Amniotic epithelial cell (primary cell): ENCODE results near the gene COL27A1.
"Not testable (repeated sequence)": the region's sequence is repeated elsewhere in the genome, so short reads cannot be mapped to it uniquely, and the experiment has no call there.

Experiments used
- DNase-seq: peaks from one replicate; pipeline ENCODE4 v3.0.0-alpha.2; 2010; ENCODE audit warnings: low read depth

COL27A1 gene

DNA sequence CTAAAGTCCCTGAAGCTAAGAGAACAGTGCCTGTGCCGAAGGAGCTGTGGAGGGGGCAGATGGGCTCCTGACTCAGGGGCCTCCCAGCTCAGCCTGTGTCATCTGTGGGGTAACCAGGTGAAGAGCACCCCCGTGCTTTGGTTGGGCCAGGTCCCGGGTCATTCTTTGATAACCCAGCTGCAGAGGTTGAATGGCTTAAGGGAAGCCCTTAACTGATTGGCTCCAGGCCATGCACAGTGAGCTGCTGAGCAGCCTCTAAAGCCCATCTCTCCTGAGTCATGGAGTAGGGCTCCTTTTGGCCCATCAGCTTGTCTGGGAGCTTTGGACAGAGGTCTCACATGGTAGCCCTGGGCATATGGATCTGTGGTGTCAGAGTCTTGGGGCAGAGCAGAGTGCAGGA, 28.7 kb downstream of the COL27A1 start:
- DNase-seq, result peak; percentile 85

DNA sequence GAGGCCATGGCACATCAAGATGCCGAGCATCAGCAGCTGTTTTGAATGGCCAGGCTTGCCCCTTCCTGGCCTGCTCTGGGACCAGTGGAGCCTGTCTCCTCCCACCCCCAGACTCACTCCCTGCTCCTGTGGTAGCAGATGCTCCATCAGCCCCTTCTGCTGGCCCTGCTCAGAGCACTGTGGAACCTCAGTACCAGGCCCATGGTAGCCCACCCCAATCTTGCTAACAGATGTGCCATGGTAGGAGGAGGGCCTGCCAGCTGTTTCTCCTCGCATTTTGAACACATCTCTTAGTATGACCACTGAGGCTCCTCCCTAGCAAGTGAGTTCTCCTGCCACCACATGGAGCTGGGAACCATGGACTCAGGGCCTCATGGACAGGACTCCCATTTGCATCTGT, 29.5 kb downstream of the COL27A1 start:
- no peak for DNase-seq

DNA sequence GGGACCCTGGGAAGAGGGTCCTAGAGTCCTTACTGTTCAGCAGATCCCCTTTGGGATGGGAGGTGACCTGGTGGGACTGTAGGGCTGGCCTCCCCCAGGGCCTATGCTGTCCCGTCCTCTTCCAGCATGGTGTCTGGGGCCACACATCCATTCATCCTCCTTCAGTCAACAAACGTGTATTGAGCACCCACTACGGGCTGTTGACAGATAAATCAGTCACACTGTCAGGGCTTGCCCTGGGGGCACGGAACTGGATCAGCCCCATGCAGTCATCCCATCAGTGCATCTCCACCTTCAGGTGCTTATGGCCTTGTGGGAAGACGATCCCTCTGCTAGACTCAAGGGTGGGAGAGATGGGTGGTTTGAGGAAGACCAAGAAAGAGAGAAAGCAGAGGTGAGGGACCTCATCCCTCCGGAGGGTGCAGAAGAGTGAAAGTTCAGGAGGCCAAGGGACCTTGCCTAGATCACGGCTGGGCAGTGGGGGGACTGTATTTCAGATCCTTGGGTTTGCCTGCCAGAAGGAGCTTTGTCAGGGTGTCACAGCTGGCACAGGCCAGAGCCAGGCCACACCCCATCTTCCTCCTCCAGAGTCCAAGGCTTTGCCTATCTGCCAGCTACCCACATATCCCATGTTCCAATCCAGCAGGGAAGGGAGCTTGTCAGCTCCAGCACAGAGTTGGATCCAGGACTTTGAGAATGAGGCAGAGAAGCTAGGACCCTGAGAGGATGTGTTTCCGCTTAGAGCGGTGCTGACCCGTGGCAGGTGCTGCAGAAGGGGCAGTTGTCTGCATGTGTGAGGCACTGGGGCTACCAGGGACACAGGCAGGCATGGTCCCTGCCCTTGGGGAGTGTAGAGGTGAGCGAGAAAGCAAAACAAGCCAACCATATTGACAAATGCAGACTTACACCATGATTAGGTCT, 30.5 kb downstream of the COL27A1 start:
- DNase-seq, result no peak

DNA sequence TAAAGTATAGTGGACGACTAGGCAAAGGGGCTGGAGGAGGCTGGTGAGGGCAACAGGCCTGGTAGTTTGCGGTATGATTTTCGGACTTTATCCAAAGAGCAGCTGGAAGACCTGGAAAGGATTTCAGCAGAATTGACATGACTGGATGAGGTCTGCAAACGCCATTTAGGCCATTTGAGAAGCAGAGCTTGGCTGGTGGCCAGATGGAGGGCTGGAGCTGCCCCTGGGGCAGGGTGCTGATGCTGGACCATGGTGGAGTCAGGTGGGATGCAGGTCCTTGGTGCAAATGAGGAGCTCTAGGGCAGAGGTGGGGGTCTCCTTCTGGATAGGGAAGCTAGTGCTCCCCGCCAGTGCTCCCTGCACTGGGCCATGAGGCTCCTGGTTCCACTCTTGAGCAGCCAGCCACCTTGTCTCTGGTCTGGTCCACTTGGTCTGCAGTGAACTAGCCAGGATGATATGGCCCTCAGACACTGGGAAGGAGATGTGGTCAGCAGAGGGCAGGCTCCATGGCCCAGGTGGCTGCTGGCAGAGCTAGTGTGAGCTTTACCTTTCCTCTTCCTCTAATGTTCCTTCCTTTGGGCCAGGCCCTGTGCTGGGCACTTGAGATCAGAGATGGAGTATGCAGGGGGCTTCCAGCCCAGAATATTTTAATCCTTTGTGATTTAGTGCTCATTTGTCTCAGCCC, 31.4 kb downstream of the COL27A1 start:
- DNase-seq, result no peak

DNA sequence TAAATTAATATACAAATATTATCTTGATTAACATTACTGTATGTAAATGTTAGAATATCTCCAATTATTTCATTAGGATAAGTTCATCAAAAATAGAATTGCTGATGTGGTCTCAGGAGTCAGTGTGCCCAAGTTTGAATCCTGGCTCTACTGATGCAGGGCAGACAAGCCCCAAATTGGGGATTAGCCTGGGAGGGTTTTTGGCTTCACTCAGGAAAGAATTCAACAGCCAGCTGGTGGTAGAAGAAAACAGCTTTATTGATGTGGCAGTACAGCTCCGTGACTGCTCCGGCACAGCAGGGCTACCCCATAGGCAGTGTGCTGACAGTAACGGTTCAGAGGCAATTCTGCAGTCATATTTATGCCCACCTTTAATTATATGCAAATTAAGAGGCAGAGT, 32.5 kb downstream of the COL27A1 start:
- no peak for DNase-seq

DNA sequence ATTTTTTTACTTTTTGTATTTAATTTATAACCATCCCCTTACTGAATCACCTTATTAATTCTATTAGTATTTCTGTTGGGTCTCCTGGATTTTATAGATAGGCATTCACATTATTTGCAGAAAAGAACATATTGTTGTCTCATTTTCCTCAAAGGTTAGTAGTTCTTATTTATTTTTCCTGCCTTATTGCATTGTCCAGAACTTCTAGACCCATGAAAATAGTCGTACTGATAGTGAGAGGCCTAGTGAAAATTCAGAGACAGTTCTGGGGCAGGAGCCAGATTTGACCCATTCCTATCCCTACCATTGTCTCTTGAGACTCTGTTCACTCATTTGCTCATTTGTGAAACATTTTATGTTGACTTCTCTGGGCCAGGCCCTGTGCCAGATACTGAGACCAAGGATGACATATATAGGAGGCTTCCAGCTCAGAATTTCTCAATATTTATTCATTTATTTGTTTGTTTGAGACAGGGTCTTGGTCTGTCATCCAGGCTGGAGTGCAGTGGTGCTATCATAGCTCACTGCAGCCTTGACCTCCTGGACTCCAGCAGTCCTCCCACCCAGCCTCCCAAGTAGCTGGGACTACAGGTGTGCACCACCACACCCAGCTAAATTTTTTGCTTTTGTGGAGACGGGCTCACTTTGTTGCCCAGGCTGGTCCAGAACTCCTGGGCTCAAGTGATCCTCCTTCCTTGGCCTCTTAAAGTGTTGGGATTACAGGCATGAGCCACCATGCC, 34.7 kb downstream of the COL27A1 start:
- no peak for DNase-seq

DNA sequence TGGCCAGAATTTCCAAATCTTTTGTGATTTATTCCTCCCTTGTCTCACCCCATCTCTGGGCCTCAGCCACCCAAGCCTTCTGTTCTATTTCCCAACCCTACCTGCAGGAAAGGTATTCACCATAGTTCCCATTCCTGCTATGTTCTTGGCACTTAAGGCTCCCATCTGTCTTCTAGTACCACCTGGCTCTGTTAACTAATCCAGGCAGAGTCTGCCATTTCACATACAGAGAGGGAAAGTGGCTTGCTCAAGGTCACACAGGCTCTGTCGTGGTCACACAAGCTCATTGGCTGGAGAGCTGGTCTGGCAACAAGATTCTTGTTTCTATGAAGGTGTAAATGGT, 35.2 kb downstream of the COL27A1 start:
- DNase-seq, result no peak

DNA sequence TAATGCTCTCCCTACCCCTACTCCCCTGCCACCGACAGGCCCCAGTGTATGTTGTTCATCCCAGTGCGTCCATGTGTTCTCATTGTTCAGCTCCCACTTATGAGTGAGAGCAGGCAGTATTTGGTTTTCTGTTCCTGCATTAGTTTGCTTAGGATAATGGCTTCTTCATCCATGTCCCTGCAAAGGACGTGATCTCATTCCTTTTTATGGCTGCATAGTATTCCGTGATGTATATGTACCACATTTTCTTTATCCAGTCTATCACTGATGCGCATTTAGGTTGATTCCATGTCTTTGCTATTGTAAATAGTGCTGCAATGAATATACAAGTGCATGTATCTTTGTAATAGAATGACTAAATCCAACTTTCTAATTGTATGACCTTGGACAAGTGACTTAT, 36.1 kb downstream of the COL27A1 start:
- DNase-seq, result not testable (repeated sequence)

DNA sequence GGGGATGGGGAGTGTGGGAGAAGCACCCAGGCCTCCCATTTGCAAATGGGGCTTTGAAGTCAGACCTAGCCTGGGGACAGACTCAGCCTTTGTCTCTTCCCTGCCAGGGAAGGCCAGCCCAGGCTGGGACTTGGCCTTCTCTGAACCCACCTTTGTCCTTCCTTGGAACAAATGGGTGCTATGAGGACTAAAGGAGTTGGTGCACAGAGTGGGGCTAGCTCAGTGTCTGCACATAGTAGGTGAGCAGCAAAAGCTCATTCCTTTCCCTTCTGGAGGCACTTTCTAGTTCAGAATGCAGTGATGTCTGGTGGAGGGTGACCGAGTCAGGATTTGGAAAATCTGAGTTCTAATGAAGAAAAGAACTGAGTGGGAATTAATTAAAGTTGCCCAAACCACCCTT, 37.2 kb downstream of the COL27A1 start:
- no peak for DNase-seq

DNA sequence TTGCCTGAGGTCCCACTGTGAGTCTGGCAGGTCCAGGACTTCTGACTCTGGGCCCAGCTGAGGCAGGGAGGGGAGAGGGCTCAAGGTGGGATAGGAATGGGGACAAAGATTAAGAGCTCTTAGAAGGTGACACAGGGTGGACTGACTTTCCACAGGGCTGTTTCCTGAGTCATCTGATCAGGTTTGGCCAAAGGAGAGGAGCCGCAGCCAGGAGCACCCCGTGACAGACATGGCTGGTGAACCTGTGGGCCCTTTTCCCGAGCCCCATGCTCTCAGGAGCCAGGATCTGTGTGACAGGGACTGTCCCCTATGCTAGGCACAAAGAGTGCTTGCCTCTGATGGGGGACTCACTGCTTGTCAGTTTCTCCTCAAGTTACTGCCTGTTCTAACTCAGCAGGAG, 37.8 kb downstream of the COL27A1 start:
- no peak for DNase-seq

DNA sequence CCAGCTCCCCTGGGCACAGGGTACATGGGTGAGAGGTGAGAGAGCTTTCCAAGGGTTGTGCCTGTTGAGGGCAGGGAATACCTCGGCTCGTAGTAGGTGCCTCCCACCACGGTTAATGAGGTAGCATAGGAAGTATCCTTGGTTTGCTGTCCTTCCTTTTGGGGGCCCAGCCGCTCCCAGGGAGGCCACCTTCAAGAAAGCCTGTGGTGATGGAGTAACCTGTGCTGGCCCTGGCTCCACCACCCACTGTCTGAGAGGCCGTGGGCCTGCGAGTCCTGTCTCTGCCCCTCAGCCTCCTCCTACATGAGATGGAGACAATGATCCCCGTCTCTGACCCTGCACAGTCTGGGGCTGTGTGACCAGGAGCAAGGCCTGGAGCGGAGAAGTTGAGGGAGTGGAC, 40.8 kb downstream of the COL27A1 start:
- DNase-seq, result no peak

DNA sequence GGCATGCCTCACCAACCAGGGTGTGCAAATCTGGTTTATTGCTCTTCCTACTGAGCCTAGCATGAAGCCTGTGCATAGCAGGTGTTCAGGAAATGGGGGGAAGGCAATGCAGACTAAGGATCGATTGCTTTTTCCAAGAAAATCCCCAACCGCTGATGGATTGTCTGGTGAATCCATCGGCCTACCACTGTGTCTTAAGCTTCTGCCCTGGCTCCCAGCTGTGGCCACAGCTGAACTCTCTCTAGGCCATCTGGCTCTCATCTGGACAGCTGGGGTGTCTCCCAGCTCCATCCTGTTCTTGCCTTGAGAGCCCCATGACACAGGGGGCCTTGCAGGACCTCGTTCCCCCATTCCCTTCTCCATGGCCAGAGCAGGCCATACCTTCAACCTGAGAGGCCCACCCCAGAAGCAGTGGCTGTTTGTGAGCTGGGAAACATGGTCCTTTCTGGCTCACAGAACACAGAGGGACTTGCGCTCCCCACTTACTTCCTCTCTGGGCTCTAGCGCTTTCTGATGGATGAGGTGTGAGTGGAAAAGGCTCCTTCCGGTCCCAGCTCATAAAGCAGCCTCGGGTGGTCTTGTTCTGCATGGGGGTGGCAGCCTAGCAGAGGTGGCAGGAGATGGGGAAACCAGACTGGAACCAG, 41.8 kb downstream of the COL27A1 start:
- no peak for DNase-seq

DNA sequence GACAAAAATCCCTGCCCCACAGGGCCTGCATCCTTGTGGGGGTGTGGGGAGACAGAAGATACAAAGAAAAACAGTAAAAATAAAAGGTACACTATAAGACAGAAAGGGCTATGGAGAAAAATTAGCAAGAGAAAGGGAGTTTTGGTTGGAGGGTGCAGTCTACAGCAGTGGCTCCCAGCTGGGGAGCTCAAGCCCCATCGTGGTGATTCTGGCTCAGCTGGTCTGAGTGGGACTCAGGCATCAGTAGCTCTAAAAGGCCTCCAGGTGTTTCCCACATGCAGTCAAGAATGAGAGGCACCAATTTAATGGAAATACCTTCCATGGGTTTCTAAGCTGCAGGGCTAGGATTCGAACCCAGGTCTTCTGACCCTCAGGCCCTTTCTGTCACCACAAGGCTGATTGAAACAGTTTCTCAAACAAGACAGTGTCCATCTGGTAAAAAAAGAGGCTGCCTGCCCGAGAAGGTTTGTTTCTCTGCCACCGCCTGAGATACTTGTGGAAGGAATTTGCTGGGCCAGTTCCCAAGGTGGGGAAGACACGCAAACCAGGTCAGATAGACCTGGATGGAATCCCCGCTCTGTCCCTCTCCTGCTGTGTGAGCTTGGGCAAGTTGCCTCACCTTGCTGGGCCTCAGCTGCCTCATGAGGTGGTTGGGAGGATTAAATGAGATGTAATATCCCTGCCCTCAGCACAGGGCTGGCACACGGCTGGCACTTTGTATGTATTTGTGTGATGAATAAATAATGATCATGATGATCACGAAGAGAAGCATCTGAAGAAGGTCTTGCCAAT, 43.1 kb downstream of the COL27A1 start:
- no peak for DNase-seq

DNA sequence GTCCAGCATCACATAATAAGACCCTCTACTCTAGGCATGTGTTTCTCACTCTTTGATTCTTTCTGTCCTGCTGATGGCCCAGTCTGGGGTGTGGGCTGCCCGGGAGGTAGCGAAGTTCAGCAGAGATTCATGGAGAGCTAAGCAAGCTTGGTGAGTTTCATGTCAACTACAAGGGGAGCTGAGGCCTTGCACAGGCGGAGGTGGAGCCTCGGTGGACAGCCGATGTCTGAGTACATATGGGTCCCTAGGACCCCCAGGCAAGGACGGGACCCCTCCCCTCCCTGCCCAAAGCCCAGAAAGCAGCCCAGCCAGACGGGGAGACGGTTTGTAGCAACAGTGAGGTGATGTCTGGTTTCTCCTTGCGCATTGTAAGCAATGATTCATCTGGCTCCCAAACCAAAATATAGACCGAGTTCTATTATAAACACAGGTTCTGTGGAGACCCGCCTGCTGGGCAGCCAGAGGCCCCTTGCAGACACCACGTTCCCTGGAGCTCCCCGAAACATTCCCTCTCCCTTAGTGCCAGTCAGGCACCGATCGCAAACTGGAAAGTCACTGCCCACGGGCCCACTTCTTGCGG, 45.5 kb downstream of the COL27A1 start:
- no peak for DNase-seq

DNA sequence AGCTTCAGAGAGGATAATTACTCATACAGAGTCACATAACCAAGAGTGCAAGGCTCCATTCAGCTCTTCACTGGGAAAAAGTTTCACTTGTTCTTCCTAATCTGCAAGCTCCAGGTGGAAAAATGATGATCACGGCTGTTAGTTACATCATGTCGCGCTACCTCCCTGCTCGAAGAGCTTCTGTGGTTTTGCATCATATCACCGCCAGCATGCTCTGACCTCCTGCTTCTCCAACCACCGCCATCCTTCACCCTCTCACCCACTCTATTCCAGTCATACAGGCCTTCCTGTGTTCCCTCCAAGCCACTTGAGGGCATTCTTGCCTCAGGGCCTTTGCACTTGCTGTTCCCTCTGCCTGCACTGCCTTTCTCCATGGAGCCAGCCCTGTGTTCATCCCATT, 47.1 kb downstream of the COL27A1 start:
- no peak for DNase-seq

DNA sequence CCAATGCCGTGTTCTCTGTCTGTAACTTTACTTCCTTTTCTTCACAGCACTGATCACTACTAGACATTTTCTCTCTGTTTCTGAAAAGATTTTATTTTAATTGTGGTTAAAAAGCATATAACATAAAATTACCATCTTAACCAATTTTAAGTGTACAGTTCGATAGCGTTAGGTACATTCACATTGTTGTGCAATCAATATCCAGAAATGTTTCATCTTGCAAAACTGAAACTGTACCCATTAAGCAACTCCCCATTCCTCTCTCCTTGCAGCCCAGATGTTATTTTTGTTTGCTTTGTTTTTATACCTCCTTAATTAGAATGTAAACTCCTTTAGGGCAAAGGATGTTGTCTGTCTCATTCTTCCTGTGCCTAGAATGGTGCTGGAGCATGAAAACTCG, 47.5 kb downstream of the COL27A1 start:
- peak; percentile 43 for DNase-seq

DNA sequence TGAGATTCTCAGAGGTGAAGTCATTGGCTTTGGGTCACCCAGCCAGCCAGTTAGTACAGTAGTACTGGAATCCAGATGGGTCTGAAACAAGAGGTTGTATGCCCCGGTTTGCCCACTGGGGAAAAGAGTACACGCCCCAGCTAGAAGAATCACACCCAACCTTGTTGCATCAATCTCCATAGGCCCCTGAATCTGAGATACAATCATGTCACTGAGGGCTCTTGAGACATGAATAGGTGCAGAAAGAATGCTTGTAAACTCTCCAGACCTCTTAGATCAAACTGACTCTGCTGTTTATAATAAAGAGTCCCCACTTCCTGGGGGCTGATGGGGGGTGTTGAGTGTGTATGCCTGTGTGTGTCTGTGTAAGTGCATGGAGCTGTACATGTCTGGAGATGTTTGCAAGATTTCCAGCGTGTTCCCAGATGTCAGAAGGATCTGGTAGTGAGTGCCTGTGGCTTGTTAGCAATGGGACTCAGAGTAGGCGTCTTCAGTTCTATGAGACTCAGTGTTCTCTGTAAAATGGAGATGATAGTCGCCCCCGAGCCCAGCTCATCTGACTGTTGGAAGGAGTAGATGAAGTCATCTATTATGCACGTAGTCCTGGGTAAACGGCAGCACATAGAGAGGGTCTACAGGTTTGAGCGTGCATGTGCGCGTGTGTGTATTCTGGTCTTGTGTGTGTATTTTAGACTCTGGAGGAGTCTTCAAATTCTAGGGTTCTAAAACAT, 48.2 kb downstream of the COL27A1 start:
- DNase-seq, result no peak

DNA sequence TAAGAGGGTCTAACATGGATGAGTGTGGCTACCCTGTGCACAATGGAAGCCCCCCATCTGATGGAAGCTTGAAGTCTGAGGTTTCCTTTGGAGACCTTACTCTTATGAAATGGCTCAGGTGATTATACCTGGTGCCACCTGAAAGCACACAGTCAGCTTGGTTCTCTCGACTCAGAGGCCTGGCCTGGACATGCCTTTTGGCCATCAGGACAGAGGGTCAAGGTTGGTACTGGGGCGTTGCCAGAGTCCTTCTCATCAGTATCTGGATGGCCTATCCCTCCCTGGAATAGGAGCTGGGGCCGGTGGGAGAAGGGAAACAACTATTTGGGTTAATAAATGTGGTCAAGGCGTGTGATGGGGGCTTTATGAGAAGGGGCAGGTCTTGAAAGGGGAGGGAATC, 48.9 kb downstream of the COL27A1 start:
- no peak for DNase-seq

DNA sequence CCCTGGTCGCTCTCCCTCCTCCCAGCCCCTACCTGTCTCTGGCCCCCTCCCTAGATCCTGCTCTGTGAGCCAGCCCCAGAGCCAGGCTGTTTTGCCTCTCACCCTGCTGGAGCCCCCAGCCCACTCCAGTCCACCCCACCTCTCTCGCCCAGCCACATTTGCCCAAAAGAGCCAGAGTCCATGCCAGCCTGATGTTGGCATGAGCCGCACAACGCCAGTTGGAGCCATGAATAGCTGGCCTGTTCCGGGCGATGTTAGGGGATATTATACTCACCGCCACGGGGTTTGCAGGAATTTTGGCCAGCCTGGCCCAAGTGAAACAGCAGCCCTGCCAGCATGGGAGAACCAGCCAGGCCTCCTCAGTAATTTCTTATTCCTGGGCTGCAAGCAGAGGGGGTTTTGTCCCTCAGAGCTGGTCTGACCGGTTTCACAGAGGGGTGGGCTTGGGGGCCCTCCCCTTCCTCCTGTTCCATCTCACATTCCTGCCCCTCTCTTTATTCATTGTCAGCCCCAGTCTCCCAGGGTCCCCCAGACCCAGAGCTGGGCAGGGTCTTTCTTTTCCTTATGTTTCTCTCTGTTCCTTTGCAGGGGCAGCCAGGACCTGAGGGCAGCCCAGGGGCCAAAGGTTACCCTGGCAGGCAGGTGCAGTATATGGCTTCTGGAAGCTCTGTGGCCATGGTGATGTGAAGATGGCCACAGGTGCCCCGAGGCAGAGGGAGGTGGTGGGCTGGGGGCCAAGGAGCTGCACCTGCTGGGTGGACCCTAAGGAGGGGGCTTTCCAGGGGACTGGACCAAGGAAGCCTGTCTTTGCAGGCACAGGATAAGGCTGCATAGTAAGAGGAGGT, 50.1 kb downstream of the COL27A1 start:
- DNase-seq, result no peak
